ENCODE results near the gene EYA2.

EYA2 gene

DNA sequence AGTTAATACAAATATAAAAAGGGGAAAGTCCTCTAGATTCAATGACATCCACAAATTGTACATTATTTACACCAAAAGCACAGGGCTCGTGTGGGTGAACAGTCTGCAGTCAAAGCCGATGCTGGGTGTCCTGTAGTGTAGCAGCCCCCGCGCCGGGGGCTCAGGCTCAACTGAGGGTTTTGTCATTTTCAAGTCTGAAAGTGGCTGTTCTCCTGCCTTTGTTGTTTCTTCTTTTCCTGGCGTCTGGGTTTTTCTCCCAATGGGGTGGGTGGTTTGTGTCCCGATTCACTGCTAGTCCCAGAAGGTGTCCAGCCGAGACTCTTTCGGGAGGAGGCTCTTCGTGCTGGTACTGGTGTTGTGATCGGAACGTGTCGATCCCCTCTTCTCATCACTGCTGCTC lies 315.8 kb downstream of the EYA2 start:
- H3K4me3 ChIP-seq (ENCODE audit: low read length), result no peak overlapping the region
- DNase-seq (ENCODE audit: low read depth), result no peak
- no peak for TF ChIP-seq CTCF (IDR thresholded peaks at IDR 0.05; ENCODE audit: insufficient read depth, low read depth, low read length, missing control alignments)

DNA sequence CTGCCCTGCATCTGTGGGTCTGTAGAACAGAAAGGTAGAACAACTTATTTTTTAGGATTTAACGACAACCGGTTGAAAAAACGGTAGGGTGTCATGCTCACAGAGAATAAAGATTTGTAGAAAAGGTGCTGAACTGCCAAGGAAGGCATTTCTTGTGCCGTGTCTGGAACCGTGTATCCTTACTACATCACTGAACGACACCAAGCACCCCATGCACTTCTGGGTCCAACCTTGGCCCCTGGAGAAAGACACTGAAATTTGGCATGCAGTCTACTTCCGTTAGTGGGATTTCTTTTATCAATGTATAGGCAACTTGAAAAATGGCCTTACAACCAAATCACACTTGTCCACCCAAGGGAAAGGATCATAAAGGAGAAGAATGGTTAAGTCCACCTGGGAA lies 316.4 kb downstream of the EYA2 start:
- TF ChIP-seq CTCF (IDR thresholded peaks at IDR 0.05; ENCODE audit: insufficient read depth, low read depth, low read length, missing control alignments), result no peak

GRCh38 chr20:47212606-47213207 lies 318.1 kb downstream of the EYA2 start:
- TF ChIP-seq CTCF (IDR thresholded peaks at IDR 0.05; ENCODE audit: insufficient read depth, low read depth, low read length, missing control alignments), result no peak
- DNase-seq (ENCODE audit: low read depth), result no peak
- no peak overlapping the region for H3K4me3 ChIP-seq (ENCODE audit: low read length)

More for the DNA sequence above, 316.4 kb downstream of the EYA2 start:
- H3K4me3 ChIP-seq (ENCODE audit: low read length), result no peak overlapping the region
- no peak for DNase-seq (ENCODE audit: low read depth)

DNA sequence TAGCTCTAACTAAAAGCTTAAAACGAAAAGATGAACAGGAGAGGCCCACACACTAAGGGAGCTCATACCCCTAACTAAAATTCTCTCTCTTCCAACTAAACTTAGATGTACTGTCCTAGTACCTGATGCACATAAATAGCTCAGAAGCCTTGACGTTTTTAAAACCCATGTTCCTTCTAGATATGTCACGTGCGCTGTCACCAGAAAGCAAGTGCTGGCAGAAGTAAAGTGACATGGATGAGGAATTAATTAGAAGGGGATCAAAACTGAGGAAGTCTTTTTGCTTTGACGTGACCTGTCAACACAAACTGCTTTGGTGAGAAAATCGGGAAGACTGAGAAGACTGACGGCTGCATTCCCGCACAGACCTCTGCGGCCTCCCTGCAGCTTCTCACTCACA lies 319.3 kb downstream of the EYA2 start:
- H3K4me3 ChIP-seq (ENCODE audit: low read length), result no peak overlapping the region
- DNase-seq (ENCODE audit: low read depth), result no peak
- TF ChIP-seq CTCF (IDR thresholded peaks at IDR 0.05; ENCODE audit: insufficient read depth, low read depth, low read length, missing control alignments), result no peak

- no peak for TF ChIP-seq CTCF (IDR thresholded peaks at IDR 0.05; ENCODE audit: insufficient read depth, low read depth, low read length, missing control alignments)
- H3K4me3 ChIP-seq (ENCODE audit: low read length), result no peak overlapping the region
- no peak for DNase-seq (ENCODE audit: low read depth)
Observed at GRCh38 chr20:47215653-47216397, 321.2 kb downstream of the EYA2 start.

DNA sequence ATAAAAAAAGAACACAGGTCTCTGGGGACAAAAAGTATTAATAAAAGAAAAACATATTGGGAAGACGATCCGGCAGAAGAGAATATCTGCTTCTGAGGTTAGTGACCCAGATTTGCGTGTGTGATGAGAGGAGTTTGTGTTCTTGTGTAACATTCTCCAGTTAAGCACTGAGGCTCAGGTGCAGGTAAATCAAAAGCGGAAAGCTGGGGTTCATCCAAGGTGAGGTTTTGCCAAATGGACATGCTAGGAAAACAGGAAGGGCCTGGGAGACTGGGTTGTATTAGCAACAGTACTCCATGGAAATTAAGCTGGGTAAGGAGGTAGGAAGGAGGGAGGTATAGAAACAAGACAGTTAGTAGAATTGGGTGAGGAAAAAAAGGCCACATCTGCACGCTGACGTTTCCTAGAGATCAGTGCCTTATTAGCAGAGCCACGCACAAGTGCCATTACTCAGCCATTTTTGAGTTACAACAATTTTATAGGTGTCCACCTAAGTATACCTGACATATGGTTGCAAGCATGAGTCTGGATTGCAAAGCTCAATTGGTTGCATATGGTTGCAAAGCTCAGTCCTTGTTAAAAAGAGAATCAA lies 322.3 kb downstream of the EYA2 start:
- TF ChIP-seq CTCF (IDR thresholded peaks at IDR 0.05; ENCODE audit: insufficient read depth, low read depth, low read length, missing control alignments), result no peak
- H3K4me3 ChIP-seq (ENCODE audit: low read length), result no peak overlapping the region
- DNase-seq (ENCODE audit: low read depth), result no peak

Measured in epithelial cell of esophagus (primary cell).